GM21576 (cell line): ENCODE measurements around the gene AFF2.

Source experiments
- ATAC-seq: cut with Tn5 transposase; IDR thresholded peaks from one replicate; pipeline ENCODE4 v1.9.1; 2021; ENCODE audit warnings: mild to moderate bottlenecking, moderate library complexity; ENCODE audit not compliant: unreplicated experiment

The AFF2 gene

DNA sequence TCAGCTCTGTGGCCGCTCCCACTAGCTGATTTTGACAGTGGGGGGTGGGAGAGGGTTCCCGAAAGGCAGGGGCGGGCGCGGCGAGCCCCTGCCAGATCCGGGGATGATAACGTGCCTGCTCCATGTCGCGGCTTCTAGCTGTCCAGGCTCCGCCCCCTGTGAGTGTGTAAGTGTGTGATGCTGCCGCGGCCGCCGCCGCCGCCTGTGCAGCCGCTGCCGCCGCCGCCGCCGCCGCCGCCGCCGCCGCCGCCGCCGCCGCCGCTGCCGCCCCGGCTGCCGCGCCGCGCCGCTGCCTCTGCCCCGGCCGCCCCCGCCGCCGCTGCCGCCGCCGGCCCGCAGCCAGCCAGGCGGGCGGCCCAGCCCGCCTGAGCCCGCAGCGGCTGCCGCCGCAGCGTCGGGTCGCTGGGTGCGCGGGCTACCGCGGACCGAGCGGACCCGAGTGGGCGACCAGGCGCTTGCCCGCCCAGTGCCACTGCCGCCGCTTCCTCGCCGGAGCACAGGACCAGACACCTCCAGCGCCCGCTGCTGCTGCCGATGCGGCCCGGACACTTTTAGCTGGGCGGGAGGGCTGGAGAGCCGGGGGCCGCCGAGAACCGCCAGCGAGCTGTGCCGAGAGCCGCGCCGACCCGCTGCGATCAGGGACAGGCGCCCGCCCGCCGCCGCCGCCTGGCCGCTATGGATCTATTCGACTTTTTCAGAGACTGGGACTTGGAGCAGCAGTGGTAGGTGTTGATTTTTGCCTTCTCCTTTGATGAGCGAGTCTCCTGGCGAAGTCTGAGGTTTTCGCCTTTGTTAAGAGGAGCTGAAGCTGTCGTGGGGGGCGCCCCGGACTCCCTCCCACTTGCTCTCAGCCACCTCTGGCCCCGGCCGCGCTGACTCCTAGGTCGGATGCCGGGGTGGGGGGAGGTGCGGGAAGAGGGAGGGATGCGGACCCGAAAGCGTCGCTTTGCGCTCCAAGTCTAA is at the start of gene AFF2:
Gene AFF2 (plus strand): TSS at position 195 of the 963 bp plus-strand sequence. CDS start 481 bp downstream, at position 676.
- ATAC-seq: peak; percentile 42

DNA sequence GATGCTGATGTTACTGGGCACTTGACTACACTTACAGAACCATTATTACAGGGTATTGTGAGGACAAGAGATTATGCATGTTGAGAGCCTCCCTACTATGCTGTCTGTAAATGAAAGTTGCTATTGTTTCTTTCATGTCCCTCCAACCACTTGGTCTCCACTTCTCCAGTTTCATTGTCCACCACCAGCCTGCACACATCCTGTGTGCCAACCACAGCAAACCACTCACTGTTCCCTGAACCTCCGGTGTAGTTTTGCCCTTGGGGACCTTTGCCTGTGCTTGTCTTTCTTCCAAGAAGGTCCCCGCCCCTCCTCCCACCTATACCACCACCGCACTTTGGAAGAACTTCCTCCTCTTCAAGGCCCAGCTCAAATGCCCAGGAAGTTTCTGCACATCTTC is 43.1 kb upstream of the AFF2 start:
- no peak for ATAC-seq

- peak; percentile 89 for ATAC-seq
Measured at GRCh38 chrX:148459343-148459742, 41.1 kb upstream of the AFF2 start.

- ATAC-seq: peak; percentile 74
Measured at GRCh38 chrX:148466292-148466691, 34.1 kb upstream of the AFF2 start.

DNA sequence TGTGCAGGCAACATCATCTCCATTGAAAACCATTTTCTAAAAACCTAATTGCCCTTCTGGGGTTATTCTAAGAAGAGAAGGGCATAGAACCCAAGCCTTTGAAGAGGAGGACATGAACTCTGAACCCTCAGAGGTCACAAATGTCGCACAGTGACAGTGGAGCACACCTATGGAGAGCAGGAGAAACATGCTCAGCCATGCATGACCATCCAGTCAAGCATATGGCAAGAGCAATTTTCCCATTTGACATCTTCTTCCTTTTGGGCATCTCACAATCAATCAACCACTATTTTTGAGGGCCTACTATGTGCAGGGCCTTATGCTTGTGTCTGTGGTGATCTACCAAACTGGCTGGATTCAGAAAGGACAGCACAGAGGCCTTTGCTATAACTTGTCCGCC is 30.1 kb upstream of the AFF2 start:
- ATAC-seq: no peak

GRCh38 chrX:148474030-148474429 is 26.4 kb upstream of the AFF2 start:
- no peak for ATAC-seq

GRCh38 chrX:148492057-148492456 is 8.4 kb upstream of the AFF2 start:
- no peak for ATAC-seq

DNA sequence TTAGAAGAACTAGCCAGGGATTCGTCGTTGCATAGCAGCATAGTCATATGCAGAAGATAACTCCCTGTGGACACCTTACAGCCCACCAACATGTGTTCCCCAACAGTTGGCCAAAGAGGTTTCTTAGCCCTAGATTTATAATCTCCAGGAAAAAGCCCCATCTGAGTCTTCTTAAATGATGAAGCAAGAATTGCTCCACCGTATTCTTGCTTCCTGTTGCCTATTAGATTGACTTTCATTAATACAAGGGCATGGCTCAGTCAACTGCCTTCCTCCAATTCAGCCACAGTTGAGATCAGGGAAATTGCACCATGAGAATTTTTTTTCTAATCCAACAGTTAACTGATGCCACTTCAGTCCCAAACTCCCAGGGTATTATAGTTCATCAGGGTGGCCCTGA is 5.2 kb upstream of the AFF2 start:
- ATAC-seq: no peak

- no peak for ATAC-seq
Measured at GRCh38 chrX:148498067-148498466, 2.4 kb upstream of the AFF2 start.

DNA sequence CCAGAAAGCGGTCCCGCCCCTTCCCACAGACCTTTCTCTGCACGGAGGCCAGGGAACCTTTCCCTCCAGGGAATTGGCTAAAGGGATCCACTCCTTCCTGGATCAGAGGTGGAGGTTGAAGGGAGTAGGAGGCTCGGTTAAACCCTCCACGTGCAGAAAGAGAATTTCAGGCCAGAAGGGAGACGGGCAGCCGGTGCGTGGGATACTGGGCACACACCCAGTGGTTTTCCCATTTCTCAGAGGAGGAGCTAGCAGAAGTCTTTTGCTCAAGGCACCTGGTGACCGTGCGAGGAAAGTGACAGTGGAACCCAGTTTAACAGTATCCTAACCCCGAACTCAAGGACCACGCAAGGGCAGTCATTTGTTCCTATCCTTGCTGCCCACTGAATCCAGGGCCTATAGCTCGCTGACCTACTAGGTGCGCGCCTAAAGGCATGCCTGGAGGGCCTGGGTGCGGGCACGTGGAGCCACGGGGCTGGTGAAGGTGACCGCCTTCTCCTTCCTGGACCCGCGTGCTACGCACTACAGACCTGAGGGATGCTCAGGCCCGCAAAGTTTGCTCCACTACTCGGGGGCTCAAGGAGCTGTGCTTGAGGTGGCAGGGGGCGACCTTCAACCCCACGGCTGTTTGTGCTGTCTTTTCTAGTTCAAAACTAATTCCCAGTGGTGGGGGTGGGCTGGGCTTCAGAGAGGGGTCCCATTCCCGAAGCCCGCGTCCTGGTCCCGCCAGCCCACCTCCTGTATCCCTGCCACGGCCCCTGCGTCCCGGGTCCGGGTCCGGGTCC is 587 bp upstream of the AFF2 start:
- ATAC-seq: no peak

- ATAC-seq: no peak
Measured at GRCh38 chrX:148501386-148502066, 1.1 kb downstream of the AFF2 start.

- ATAC-seq: no peak
Measured at GRCh38 chrX:148504506-148504905, 4.1 kb downstream of the AFF2 start.

- no peak for ATAC-seq
Measured at GRCh38 chrX:148507418-148507817, 7.0 kb downstream of the AFF2 start.

DNA sequence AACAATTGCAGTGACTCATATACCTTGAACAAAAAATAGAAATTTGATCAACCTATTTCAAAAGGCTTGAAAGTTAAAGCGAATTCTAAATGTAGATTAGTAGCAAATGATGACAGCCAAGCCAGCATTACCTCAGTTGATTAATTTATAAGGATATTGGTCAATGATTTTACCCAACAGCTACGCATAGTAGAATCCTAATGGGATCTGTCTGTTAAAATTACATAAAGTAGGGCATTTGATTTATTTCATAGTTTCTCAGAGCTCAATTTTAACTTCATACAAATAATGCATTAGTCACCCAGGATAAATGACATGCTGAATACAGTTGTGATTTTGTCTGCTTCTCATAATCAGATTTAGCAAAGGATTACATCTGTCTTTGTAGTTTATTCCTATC is 12.0 kb downstream of the AFF2 start:
- ATAC-seq: no peak

GRCh38 chrX:148513661-148514060 is 13.2 kb downstream of the AFF2 start:
- no peak for ATAC-seq

DNA sequence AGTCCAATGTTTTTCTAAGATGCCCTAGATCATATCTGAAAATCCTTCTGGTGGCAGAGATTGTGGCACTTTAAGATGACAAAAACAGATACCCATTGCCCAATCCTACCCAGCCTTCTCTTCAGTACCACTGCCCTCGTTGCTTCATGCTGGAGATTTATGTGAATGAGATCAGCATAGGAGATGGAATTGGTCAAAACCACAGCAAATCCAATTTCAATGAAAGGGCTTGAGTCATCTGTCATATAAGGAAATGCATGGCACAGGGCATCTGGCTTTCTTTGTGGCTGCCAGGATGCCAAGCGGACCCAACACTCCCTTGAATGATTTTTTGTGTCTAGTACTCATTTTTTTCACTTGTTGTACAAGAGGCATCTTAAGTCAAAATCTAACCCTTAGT is 16.8 kb downstream of the AFF2 start:
- no peak for ATAC-seq

DNA sequence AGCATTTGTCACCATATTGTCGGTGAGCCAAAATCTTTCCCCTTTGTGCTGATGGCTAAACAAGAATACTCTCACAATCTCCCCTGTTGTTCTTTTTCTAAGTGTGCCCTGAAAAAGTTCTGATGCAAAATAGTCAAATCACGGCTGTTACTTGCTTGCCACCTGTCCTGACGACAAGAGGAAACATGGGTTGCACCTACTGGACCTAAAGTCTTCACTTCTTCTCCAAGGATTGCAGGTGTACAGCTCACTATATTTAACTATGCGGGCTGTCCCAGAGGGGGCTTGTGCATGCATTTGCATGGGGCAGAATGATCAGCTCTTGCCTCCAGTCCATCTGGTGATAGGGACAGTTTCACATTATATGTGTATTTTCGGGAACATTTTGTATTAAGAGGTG is 21.6 kb downstream of the AFF2 start:
- ATAC-seq: no peak

DNA sequence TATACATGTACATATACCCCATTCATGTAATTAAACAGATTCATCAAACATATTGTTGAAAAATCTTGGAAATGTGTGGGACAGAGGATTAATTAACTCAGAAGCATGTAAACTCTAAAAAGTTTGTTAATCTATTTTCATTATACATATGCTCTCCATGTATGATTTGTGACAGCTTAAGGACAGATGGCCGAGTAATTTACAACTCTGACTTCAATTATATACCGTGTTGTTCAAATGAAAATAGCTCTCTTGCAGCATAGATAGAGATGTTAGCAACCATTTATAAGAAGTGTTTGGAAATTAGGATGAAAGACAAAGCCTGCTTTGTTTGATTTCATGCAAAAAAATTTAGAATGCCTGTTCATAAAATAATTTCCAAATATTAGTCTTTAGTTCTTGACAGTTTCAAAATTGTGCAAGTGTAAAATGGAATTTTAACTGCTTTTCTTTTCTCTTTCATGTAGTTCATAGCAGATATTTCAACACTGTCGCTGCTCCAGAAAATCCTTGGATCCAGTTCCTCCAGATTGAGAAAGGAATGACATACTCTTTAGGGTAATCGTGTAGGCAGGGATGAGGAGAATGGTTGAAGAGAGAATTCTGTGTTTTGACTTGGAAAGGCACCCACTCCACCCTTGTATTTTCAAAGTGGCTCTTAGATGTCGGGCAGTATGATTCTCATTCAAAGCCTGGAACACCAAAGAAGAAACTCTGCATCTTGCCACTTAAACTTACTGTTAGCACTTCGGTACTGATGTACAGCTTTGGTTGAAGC is 23.1 kb downstream of the AFF2 start:
- no peak for ATAC-seq

GRCh38 chrX:148530464-148531077 is 30.2 kb downstream of the AFF2 start:
- ATAC-seq: no peak

- ATAC-seq: no peak
Measured at GRCh38 chrX:148534291-148534690, 33.9 kb downstream of the AFF2 start.
